ENCODE results near the gene KAZN. TPM values are rescaled to one million over a fixed set of nuclear protein-coding genes. Genes with fewer than 3 reads are reported as not detected.
"Not testable (repeated sequence)": the region's sequence is repeated elsewhere in the genome, so short reads cannot be mapped to it uniquely, and the experiment has no call there.

KAZN gene
- total RNA-seq, 1 experiment from 2014 or later: 7.0 TPM

DNA sequence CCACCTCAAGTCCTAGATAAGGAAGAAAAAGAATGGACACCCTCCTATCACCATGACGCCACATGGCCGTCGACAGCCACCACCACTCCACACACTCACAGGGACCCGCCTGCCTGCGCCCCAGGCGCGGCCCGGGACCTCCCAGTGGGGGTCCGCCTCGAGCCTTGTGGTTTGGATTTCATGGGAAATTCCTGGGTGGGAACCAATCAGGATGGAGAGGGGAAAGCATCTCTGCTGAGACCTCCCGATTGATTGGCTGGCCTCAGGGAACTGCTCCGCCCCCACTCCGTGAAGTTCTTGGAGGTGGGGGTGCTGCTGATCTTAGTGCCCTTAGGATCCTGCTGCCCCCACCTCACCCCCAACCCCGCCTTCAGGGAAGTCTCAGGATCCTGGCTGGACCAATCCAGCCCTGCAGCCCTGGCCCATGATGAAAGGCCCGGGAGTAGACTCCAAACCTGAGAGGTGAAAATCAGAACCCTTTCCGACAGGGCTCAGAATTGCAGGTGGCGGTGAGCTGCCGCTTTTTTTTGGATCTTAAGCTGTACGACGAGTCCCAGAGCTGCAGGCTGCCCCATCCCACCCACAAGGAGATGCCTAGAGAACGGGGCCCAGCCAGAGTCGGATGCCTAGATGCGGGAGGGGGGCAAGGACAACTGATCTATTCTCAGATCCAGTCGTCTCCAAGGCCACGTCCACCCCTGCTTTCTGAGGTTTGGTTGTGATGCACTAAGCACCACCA lies 526.0 kb downstream of the KAZN start:
- DNase-seq (ENCODE audit: low read depth): no peak
- in situ Hi-C loops (cut with HindIII; ENCODE audit: low pct_unique_long_range_greater_than_20kb, low sequenced_read_pairs): no loop called here

DNA sequence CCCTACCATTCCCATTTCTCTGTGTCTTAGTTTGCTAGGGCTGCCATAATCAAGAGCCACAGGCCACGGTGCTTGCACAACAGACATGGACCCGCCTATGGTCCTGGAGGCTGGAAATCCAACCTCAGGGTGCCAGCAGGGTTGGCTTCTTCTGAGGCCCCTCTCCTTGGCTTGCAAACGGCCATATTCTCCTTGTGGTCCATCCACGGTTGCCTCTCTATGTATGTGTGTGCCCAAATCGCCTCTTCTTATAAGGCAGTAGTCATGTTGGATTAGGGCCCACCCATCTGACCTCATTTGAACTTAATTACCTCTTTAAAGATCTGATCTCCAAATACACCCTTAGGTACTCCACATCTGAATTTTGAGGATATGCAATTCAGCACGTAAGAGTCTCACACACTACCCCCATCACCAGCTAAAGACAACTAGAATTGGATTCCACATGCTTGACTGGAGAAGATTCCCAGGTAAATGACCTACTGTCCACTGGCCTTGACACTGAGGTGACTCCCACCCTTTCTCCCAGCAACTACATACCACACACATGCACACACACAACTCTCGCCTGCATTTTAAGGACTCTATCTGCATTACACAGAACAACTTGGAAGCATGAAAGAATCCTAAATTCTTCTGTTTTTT lies 526.7 kb downstream of the KAZN start:
- DNase-seq (ENCODE audit: low read depth): no peak
- in situ Hi-C loops (cut with HindIII; ENCODE audit: low pct_unique_long_range_greater_than_20kb, low sequenced_read_pairs): no loop called here

DNA sequence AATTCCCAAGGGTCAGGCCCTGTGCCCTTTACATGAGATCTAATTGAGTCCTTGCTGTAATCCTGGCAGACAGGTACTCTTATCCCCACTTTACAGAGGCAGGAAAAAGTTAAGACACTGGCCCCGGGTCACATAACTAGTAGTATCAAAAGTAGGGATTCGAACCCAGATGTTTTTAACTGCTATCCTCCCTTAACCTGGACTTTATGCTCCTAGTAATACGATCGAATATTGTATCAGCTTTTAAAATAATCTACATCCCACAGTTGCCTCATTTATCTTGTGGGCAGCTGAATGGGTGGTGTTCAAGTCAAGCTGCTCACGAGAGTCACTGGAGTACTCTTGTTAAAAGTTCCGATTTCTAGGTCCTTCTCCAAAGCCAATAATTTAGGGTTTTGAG lies 529.6 kb downstream of the KAZN start:
- DNase-seq (ENCODE audit: low read depth): no peak
- in situ Hi-C loops (cut with HindIII; ENCODE audit: low pct_unique_long_range_greater_than_20kb, low sequenced_read_pairs): no loop called here

DNA sequence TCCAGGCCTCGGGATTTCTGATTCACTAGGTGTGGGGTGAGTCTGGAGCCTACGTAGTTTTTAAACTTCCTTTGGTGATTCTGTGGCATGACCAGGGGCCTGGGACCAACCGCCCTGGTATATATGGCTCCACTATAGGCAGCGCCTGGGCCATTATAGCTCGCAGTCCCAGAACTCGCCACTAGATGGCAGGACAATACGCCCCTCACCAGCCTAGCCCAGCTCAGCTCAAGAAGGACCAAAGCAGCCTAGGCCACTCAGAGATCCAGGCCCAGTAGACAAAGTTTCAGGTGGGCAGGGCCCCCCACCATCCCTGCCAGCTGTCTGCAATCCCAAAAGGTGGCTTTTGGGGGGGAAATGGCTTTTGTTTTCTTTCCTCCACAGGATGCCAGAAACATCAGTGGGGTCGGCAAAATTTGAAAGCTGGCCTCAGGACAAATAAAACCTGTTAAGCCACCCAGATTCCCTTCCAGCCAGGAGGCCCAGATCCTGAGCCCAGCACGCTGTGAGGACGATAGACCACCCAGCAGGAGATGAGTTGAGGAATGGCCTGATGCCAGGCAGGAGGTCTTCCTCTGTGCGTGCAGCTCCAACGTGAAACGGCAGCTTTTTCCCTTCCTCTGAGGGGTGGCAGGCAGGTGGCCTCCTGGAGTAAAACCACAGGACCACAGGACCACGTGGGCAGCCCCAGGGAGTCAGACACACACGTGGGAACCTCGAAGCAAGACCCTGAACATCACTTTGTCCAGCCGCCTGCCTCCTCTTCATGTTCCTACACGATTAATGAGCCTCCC lies 530.2 kb downstream of the KAZN start:
- in situ Hi-C loops (cut with HindIII; ENCODE audit: low pct_unique_long_range_greater_than_20kb, low sequenced_read_pairs): no loop called here
- DNase-seq (ENCODE audit: low read depth): peak; percentile 38

DNA sequence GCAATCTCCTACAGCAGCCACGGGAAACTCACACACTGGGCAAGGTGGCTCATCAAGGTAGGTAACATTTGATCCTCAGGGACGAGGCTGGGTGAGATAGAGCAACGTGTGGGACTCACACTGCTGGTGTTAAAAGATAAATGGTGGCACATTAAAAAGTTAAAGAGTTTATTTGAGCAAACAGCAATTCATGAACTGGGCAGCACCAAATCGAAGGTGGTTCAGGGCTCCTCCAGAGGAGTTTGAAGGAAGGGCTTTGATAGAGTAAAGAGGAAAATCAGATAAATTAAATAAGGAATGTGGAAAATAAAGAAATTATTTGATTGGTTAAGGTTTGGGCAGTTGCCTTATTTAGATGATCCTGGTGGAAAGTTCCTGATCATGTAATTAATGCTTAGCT lies 531.5 kb downstream of the KAZN start:
- DNase-seq (ENCODE audit: low read depth): no peak
- in situ Hi-C loops (cut with HindIII; ENCODE audit: low pct_unique_long_range_greater_than_20kb, low sequenced_read_pairs): no loop called here

DNA sequence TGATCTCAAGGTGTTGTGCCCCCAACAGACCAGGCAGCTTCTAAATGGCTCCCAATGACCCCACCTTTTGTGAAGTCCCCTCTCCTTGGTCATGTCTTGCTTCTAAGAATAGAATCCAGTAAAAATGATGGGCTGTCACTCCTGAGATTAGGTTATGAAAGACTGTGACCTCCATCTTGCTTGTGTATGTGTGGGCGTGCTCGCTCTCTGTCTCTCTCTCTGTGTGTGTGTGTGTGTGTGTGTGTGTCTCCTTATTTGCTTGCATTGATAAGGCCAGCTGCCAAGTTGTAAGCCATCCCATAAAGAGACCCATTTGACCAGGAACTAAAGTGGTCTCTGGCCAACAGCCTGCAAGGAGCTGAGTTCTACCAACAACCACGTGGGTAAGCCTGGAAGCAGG lies 532.1 kb downstream of the KAZN start:
- no peak for DNase-seq (ENCODE audit: low read depth)
- in situ Hi-C loops (cut with HindIII; ENCODE audit: low pct_unique_long_range_greater_than_20kb, low sequenced_read_pairs): no loop called here

DNA sequence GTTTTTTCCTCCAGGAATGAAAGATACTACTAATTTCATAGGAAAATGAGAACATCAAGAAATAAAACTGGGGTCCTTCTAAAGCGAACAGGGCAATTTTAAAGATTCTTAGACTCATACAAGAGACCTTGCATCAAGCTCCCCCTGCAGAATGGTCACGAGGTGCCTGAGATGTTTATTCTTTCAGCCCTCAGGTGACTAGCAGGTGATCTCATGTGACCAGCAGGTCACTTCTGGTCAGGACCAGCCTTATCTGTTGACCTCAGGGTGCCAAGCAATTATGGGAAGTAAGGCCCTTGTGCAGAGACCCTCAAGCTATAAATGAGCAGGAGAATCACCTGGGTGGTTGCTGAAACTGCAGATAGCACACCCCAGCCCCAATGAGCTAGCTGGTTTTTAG lies 534.5 kb downstream of the KAZN start:
- in situ Hi-C loops (cut with HindIII; ENCODE audit: low pct_unique_long_range_greater_than_20kb, low sequenced_read_pairs): no loop called here
- DNase-seq (ENCODE audit: low read depth): no peak

DNA sequence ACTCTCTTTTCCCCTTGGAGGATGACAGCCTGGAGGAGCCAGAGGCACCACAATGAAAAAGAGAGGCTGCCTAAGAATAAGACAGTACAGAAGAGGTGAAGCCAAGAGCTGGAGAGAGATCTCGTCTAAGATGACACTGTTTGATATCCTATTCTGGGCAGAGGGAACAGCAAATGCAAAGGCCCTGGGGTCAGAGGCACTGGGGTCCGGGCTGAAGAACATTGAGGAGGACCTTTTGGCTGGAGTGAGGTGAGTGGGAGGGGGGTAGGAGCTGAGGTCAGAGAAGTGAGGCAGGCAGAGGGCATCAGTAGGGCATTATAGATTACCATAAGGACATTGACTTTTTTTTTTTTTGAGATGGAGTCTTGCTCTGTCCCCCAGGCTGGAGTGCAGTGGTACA lies 535.8 kb downstream of the KAZN start:
- no peak for DNase-seq (ENCODE audit: low read depth)
- in situ Hi-C loops (cut with HindIII; ENCODE audit: low pct_unique_long_range_greater_than_20kb, low sequenced_read_pairs): no loop called here

DNA sequence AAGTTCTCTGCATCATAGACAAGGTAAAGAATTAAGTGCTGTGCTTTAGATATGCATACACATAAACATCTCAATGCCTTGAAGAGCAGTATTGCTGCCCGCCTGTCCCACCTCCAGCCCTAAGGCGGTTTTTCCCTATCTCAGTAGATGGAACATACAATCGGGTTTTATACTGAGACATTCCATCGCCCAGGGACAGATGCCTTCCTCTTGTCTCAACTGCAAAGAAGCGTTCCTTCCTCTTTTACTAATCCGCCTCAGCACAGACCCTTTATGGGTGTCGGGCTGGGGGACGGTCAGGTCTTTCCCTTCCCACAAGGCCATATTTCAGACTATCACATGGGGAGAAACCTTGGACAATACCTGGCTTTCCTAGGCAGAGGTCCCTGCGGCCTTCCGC lies 537.1 kb downstream of the KAZN start:
- DNase-seq (ENCODE audit: low read depth); in situ Hi-C loops (cut with HindIII; ENCODE audit: low pct_unique_long_range_greater_than_20kb, low sequenced_read_pairs): not testable (repeated sequence)

DNA sequence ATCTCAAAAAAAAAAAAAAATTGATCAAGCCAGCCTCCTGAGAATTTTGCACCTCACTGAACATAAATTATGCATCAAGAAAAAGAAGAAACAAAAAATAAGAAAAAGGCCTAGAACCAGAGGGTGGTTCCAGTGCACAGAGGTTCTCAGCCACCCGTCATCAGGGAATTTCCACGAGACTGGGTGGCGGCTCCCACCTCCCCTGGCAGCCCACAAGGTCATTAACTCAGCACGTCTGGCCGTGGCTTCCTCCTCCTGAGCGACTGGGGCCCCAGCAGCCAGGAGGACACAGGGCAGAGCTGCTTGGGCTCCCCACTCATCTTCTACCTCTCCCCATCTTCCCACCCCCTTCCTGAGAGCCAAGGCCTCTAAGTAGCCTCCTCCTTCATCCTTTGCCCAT lies 539.3 kb downstream of the KAZN start:
- DNase-seq (ENCODE audit: low read depth): peak; percentile 18

DNA sequence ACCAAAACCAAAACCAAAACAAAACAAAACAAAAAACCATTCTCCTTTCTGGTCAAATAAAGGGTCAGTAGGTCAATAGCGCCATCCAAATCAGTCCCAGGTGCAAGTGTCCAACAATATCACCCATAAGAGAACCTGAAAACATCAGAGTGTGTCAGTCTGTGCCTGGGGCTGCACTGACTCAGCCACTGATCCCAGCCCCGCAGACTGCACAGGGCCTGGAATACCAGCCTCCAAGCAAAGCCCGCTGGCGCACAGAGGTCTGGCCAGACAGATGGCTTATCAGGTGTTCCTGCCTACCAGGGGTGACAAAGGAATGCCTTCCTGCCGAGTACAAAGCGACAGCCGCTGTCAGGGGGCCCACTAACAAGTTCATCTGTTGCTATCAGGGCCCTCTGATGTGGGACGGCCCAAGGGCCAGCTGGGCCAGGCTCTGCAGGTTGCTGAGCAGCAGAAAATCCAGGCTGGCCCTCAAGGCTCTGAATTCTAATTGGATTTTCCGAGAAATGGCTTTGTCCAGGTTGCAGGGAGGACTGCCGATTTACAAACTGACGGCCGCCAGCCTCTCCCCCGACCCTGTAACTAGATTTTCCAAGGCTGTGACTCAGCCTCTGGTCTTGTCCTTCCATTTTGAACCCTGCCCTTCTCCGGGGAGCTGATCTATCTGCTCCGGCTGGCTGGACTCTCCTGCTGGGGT lies 541.3 kb downstream of the KAZN start:
- in situ Hi-C loops (cut with HindIII; ENCODE audit: low pct_unique_long_range_greater_than_20kb, low sequenced_read_pairs): no loop called here
- DNase-seq (ENCODE audit: low read depth): no peak

More for the DNA sequence above, 539.3 kb downstream of the KAZN start:
- in situ Hi-C loops (cut with HindIII; ENCODE audit: low pct_unique_long_range_greater_than_20kb, low sequenced_read_pairs): no loop called here

DNA sequence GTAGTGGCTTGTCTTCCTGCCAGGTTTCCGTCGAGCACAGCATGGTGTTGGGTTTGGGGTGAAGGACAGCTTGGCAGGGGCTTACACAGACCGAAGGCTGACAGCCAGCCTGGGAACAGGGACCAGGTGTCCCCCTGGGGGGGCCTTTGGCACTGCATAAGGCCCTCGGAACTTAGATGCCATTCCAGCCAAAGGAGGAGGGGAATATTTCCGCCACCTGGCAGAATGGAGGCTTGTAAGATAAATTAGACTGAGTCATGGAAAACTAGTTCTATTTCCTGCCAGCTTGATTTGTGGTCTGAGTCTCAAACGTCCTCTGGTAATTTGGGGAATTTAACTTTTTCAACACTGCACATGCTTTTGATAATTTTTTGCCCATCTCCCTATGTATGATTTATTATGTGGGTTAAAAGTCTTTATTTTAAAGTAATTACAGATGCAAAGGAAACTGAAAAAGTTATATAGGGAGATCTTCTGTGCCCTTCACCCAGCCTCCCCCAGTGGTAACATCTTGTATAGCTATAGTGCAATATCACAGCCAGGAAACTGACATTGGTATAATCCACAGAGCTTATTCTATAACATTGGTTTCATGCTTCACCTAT lies 543.6 kb downstream of the KAZN start:
- in situ Hi-C loops (cut with HindIII; ENCODE audit: low pct_unique_long_range_greater_than_20kb, low sequenced_read_pairs): no loop called here
- DNase-seq (ENCODE audit: low read depth): no peak

DNA sequence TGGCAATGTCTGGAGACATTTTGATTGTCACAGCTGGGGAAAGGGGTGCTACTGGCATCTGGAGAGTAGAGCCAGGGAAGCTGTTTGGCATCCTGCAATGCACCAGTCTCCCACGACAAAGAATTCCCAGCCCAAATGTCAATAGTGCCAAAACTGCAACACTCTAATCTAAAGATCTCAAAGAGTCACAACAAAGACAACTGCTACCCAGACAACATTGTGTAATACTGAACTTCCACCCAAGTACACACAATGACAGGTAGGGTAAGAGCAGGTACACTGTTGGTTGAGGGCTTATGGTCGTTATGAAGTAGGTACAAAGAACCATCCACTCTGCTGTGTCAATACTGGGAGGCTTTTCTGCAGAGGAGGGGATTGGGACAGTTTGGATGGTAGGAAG lies 546.8 kb downstream of the KAZN start:
- DNase-seq (ENCODE audit: low read depth): no peak
- in situ Hi-C loops (cut with HindIII; ENCODE audit: low pct_unique_long_range_greater_than_20kb, low sequenced_read_pairs): no loop called here

DNA sequence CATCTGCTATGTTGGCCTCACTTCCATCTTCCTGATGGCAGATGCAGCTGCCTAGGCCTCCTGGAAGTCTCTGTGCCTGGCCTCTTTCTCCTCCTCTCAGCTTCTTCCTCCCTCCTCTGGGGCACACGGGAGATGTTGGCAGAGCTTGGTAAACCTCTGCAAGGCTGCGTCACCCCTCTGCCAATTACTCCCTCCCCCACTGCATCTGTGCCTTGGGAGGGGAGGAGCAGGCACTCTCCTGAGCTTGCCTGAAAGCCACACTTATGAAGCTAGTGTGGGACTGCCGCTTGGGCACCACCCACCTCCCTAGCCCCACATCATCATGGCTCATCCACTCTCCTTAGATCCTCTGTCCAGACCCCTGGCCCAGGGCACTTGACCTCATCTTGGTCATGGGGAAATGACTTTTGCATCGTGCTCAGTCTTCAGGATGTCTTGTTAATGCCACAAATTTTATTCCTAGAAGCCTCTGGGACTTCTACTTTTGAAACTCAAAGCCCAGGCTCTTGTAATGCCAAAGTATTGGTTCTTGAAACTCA lies 547.7 kb downstream of the KAZN start:
- in situ Hi-C loops (cut with HindIII; ENCODE audit: low pct_unique_long_range_greater_than_20kb, low sequenced_read_pairs): no loop called here
- DNase-seq (ENCODE audit: low read depth): no peak

DNA sequence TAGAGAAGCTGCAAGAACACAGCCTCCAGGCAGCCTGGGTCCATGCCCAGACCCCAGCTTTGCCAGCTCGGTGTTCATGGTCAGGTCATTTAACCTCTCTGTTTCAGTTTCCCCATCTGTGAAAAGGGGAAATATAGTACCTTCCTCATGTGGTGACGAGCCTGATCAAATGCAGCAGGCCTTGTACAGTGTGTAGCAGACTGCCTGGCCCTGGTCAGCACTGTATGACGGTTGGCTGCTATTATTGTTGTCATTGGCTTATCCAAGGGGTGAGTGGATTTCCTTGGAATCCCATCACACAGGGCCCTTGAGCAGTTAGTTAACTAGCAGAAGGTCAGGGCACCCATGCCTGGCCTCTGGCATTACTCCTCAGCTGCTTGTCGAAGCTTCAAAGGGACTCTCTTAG lies 548.5 kb downstream of the KAZN start:
- in situ Hi-C loops (cut with HindIII; ENCODE audit: low pct_unique_long_range_greater_than_20kb, low sequenced_read_pairs): no loop called here
- no peak for DNase-seq (ENCODE audit: low read depth)

DNA sequence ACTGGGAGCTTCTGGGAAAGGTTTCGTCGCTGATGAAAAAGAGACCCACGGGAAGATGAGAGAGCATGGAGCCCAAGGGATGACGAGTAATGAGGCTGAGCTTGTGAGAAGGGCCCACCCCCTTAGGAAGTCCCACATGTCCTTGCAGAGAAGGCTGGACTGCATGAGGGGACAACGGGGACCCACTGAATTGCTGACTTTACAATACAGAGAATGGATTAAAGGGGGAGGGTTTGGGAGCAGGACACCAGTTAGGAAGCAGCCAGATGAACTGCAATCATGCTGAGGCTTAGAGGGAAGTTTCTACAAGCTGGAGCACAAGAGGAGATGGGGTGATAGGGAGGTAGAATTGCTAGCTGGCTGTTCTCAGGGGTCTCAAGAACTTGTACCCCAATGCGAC lies 549.5 kb downstream of the KAZN start:
- DNase-seq (ENCODE audit: low read depth): no peak
- in situ Hi-C loops (cut with HindIII; ENCODE audit: low pct_unique_long_range_greater_than_20kb, low sequenced_read_pairs): no loop called here

DNA sequence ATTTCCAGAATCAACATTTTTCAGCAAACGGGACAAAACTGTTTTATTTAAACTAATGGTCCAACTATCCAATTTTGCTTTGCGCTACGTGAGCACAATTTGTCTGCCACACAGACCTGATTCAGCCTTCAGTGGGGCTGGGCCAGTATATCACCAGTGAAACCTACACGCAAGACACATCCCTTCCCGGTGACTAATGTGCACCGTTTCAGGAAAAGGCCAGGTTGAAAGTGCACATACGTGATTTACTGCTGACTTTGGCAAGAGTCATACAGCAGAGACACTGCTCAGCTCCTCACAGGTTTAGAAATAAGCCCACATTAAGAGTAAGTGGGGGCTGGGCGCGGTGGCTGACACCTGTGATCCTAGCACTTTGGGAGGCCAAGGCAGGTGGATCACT lies 550.0 kb downstream of the KAZN start:
- in situ Hi-C loops (cut with HindIII; ENCODE audit: low pct_unique_long_range_greater_than_20kb, low sequenced_read_pairs): no loop called here

DNA sequence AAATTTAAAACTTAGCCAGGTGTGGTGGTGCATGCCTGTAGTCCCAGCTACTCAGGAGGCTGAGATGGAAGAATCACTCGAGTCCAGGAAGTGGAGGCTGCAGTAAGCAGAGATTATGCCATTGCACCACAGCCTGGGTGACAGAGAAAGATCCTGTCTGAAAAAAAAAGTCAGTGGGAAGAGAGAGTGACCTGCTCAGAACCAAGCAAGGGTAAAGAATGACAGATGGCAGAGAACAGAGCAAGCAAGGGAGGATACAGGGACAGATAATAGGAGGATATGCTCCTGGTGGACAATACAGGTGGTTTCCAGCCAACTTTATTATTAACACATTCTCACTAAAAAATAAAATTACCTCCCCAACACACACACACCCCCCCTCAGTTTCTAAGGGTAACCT lies 550.5 kb downstream of the KAZN start:
- DNase-seq (ENCODE audit: low read depth): no peak

More for the DNA sequence above, 550.0 kb downstream of the KAZN start:
- DNase-seq (ENCODE audit: low read depth): no peak

More for the DNA sequence above, 550.5 kb downstream of the KAZN start:
- in situ Hi-C loops (cut with HindIII; ENCODE audit: low pct_unique_long_range_greater_than_20kb, low sequenced_read_pairs): no loop called here
